IPS DF 6.9 (cell line): Measurements from ENCODE around the gene RADIL.

Experiments used
- DNase-seq: peaks from one replicate; pipeline ENCODE4 v3.0.0-alpha.2; 2013; ENCODE audit warnings: low read depth, low spot score
- H3K27ac ChIP-seq: one replicate; pipeline ENCODE4 v1.5.1; 2013; ENCODE audit warnings: low read length, control low read depth
- H3K27me3 ChIP-seq: 2 replicates; pipeline ENCODE4 v1.6.1; 2013; ENCODE audit warnings: mild to moderate bottlenecking, low read length; ENCODE audit not compliant: control insufficient read depth, insufficient read depth
- H3K36me3 ChIP-seq: 2 replicates; pipeline ENCODE4 v1.6.1; 2013; ENCODE audit warnings: low read length; ENCODE audit not compliant: control insufficient read depth, insufficient read depth
- H3K4me1 ChIP-seq: 2 replicates; pipeline ENCODE4 v1.6.1; 2013; ENCODE audit warnings: low read length; ENCODE audit not compliant: control insufficient read depth, insufficient read depth
- H3K4me3 ChIP-seq: 2 replicates; pipeline ENCODE4 v1.5.1; 2013; ENCODE audit warnings: mild to moderate bottlenecking, low read length
- H3K9me3 ChIP-seq: 2 replicates; pipeline ENCODE4 v1.6.1; 2013; ENCODE audit warnings: low read length, inconsistent platforms; ENCODE audit not compliant: control insufficient read depth, insufficient read depth
- WGBS: extraction: QIAGEN DNeasy Blood & Tissue Kit; methylation state at CpG from one replicate; pipeline ENCODE4 v1.1.7; 2013; ENCODE audit warnings: mixed read lengths, missing lambda C conversion rate; ENCODE audit not compliant: insufficient read length, insufficient coverage; 5-methylcytosine and 5-hydroxymethylcytosine counted together

Gene RADIL

GRCh38 chr7:4765776-4766490, 117.6 kb downstream of the RADIL start:
- no CpG with 5 or more reads among the region's 23 CpGs for WGBS
- H3K36me3 ChIP-seq: no peaks in the 10 kb centered on the region
- DNase-seq: no peak
- no peaks in the 10 kb centered on the region for H3K27me3 ChIP-seq
- H3K27ac ChIP-seq: no peak overlapping the region
- H3K4me1 ChIP-seq: no peaks in the 10 kb centered on the region
- no peak overlapping the region for H3K4me3 ChIP-seq
- H3K9me3 ChIP-seq: no peaks in the 10 kb centered on the region

- WGBS: no CpG with 5 or more reads among the region's 35 CpGs
- H3K36me3 ChIP-seq: no peaks in the 10 kb centered on the region; the same call in 1 of the 2 replicates
- no peaks in the 10 kb centered on the region for H3K27me3 ChIP-seq
- H3K4me1 ChIP-seq: no peaks in the 10 kb centered on the region
- no peak overlapping the region for H3K27ac ChIP-seq
- no peak for DNase-seq
- H3K9me3 ChIP-seq: no peaks in the 10 kb centered on the region
- H3K4me3 ChIP-seq: no peak overlapping the region
These were observed 119.0 kb downstream of the RADIL start for GRCh38 chr7:4764402-4765007.

- DNase-seq: no peak
- no peaks in the 10 kb centered on the region for H3K9me3 ChIP-seq
- no peak overlapping the region for H3K27ac ChIP-seq
- H3K4me1 ChIP-seq: no peaks in the 10 kb centered on the region
- H3K36me3 ChIP-seq: peaks cover 4% of the 10 kb centered on the region; the same call in 1 of the 2 replicates
- no peak overlapping the region for H3K4me3 ChIP-seq
- H3K27me3 ChIP-seq: no peaks in the 10 kb centered on the region
- WGBS: no CpG with 5 or more reads among the region's 21 CpGs
These were observed 119.7 kb downstream of the RADIL start for GRCh38 chr7:4763794-4764185.

- H3K27ac ChIP-seq: no peak overlapping the region
- no CpG with 5 or more reads among the region's 32 CpGs for WGBS
- H3K4me1 ChIP-seq: no peaks in the 10 kb centered on the region
- no peak overlapping the region for H3K4me3 ChIP-seq
- no peaks in the 10 kb centered on the region for H3K9me3 ChIP-seq
- no peaks in the 10 kb centered on the region for H3K27me3 ChIP-seq
- H3K36me3 ChIP-seq: peaks cover 4% of the 10 kb centered on the region; the same call in 1 of the 2 replicates
- no peak for DNase-seq
These were observed 120.3 kb downstream of the RADIL start for GRCh38 chr7:4763091-4763793.

GRCh38 chr7:4762121-4763055, 121.1 kb downstream of the RADIL start:
- WGBS: no CpG with 5 or more reads among the region's 54 CpGs
- no peak overlapping the region for H3K27ac ChIP-seq
- no peaks in the 10 kb centered on the region for H3K9me3 ChIP-seq
- no peaks in the 10 kb centered on the region for H3K27me3 ChIP-seq
- no peaks in the 10 kb centered on the region for H3K4me1 ChIP-seq
- peaks cover 4% of the 10 kb centered on the region; the same call in 1 of the 2 replicates for H3K36me3 ChIP-seq
- no peak overlapping the region for H3K4me3 ChIP-seq
- no peak for DNase-seq

GRCh38 chr7:4760952-4761351, 122.6 kb downstream of the RADIL start:
- H3K9me3 ChIP-seq: no peaks in the 10 kb centered on the region
- no peaks in the 10 kb centered on the region for H3K27me3 ChIP-seq
- H3K27ac ChIP-seq: no peak overlapping the region
- WGBS: no CpG with 5 or more reads among the region's 26 CpGs
- no peak for DNase-seq
- no peaks in the 10 kb centered on the region for H3K4me1 ChIP-seq
- peaks cover 4% of the 10 kb centered on the region; the same call in 1 of the 2 replicates for H3K36me3 ChIP-seq
- no peak overlapping the region for H3K4me3 ChIP-seq

- Histone ChIP-seq H3K4me3 (no peak overlapping the region), H3K36me3 (peaks cover 7% of the 10 kb centered on the region; the same call in 1 of the 2 replicates), H3K9me3 (no peaks in the 10 kb centered on the region), H3K27ac (no peak overlapping the region), H3K27me3 (no peaks in the 10 kb centered on the region), H3K4me1 (no peaks in the 10 kb centered on the region)
- DNase-seq: no peak
- no CpG with 5 or more reads among the region's 40 CpGs for WGBS
These were observed 124.3 kb downstream of the RADIL start for GRCh38 chr7:4759211-4759610.

GRCh38 chr7:4758791-4759190, 124.7 kb downstream of the RADIL start:
- no CpG with 5 or more reads among the region's 29 CpGs for WGBS
- DNase-seq: no peak
- Histone ChIP-seq H3K27me3 (no peaks in the 10 kb centered on the region), H3K27ac (no peak overlapping the region), H3K4me3 (no peak overlapping the region), H3K36me3 (peaks cover 7% of the 10 kb centered on the region; the same call in 1 of the 2 replicates), H3K9me3 (no peaks in the 10 kb centered on the region), H3K4me1 (no peaks in the 10 kb centered on the region)

- no peaks in the 10 kb centered on the region for H3K9me3 ChIP-seq
- no peaks in the 10 kb centered on the region for H3K27me3 ChIP-seq
- peaks cover 7% of the 10 kb centered on the region; the same call in 1 of the 2 replicates for H3K36me3 ChIP-seq
- H3K4me3 ChIP-seq: no peak overlapping the region
- no peak overlapping the region for H3K27ac ChIP-seq
- H3K4me1 ChIP-seq: no peaks in the 10 kb centered on the region
- DNase-seq: no peak
- no CpG with 5 or more reads among the region's 19 CpGs for WGBS
These were observed 125.4 kb downstream of the RADIL start for GRCh38 chr7:4758111-4758510.

- H3K4me1 ChIP-seq: no peaks in the 10 kb centered on the region
- H3K9me3 ChIP-seq: no peaks in the 10 kb centered on the region
- H3K4me3 ChIP-seq: no peak overlapping the region
- DNase-seq: no peak
- WGBS: no CpG with 5 or more reads among the region's 24 CpGs
- H3K36me3 ChIP-seq: peaks cover 7% of the 10 kb centered on the region; the same call in 1 of the 2 replicates
- no peak overlapping the region for H3K27ac ChIP-seq
- H3K27me3 ChIP-seq: no peaks in the 10 kb centered on the region
These were observed 128.5 kb downstream of the RADIL start for GRCh38 chr7:4755045-4755444.
